GM18526 (cell line): ENCODE data around the gene CAMK1D.

Experiments
- POLR2A ChIP-seq: IDR thresholded peaks from 3 replicates; pipeline ENCODE4 v1.6.1; 2011; ENCODE audit not compliant: insufficient read length; ENCODE audit errors: extremely low read depth

Gene CAMK1D

GRCh38 chr10:12513003-12513365 is 163.6 kb downstream of the CAMK1D start:
- no peak for TF ChIP-seq POLR2A

GRCh38 chr10:12513775-12514673 is 164.7 kb downstream of the CAMK1D start:
- TF ChIP-seq POLR2A = no peak

GRCh38 chr10:12518024-12518423 is 168.7 kb downstream of the CAMK1D start:
- TF ChIP-seq POLR2A = no peak

- TF ChIP-seq POLR2A = no peak
Observed at GRCh38 chr10:12521423-12521822, 172.1 kb downstream of the CAMK1D start.

GRCh38 chr10:12526311-12526710 is 177.0 kb downstream of the CAMK1D start:
- no peak for TF ChIP-seq POLR2A

- no peak for TF ChIP-seq POLR2A
Observed at GRCh38 chr10:12529976-12530375, 180.6 kb downstream of the CAMK1D start.

GRCh38 chr10:12531305-12532220 is 182.2 kb downstream of the CAMK1D start:
- no peak for TF ChIP-seq POLR2A

- no peak for TF ChIP-seq POLR2A
Observed at GRCh38 chr10:12533151-12533550, 183.8 kb downstream of the CAMK1D start.

GRCh38 chr10:12533723-12534122 is 184.4 kb downstream of the CAMK1D start:
- no peak for TF ChIP-seq POLR2A

GRCh38 chr10:12534824-12535223 is 185.5 kb downstream of the CAMK1D start:
- no peak for TF ChIP-seq POLR2A

- no peak for TF ChIP-seq POLR2A
Observed at GRCh38 chr10:12535656-12536055, 186.3 kb downstream of the CAMK1D start.

GRCh38 chr10:12538491-12538995 is 189.2 kb downstream of the CAMK1D start:
- TF ChIP-seq POLR2A = no peak

GRCh38 chr10:12539350-12540164 is 190.2 kb downstream of the CAMK1D start:
- no peak for TF ChIP-seq POLR2A

GRCh38 chr10:12540341-12540781 is 191.0 kb downstream of the CAMK1D start:
- no peak for TF ChIP-seq POLR2A
